Loucy (cell line): Measurements from ENCODE around the gene CDC42BPA.

Experiments
- H2AFZ ChIP-seq: fragments of 200-600 bp; sonication (generic); 2 replicates; pipeline ENCODE4 v1.6.0; 2016; ENCODE audit warnings: antibody characterized with exemption, mild to moderate bottlenecking, low read length, moderate library complexity
- H3F3A ChIP-seq: fragments of 200-600 bp; 2 replicates; pipeline ENCODE4 v1.6.0; 2016; ENCODE audit warnings: antibody characterized with exemption, low read depth, mild to moderate bottlenecking
- H3K27me3 ChIP-seq: fragments of 200-600 bp; sonication (generic); 2 replicates; pipeline ENCODE4 v1.6.1; 2014; ENCODE audit warnings: low read length, mild to moderate bottlenecking; ENCODE audit not compliant: insufficient read depth, poor library complexity, severe bottlenecking
- H3K36me3 ChIP-seq: fragments of 200-600 bp; sonication (generic); 2 replicates; pipeline ENCODE4 v1.6.1; 2016; ENCODE audit warnings: low read length; ENCODE audit not compliant: insufficient read depth
- H3K4me1 ChIP-seq: fragments of 200-600 bp; sonication (generic); 2 replicates; pipeline ENCODE4 v1.5.1; 2014; ENCODE audit warnings: low read length, mild to moderate bottlenecking; ENCODE audit not compliant: insufficient read depth, poor library complexity, severe bottlenecking
- H3K4me2 ChIP-seq: fragments of 200-600 bp; sonication (generic); 2 replicates; pipeline ENCODE4 v1.6.0; 2014; ENCODE audit warnings: antibody characterized with exemption, low read length, low read depth, mild to moderate bottlenecking; ENCODE audit not compliant: poor library complexity, severe bottlenecking
- H3K4me3 ChIP-seq: fragments of 200-600 bp; sonication (generic); 2 replicates; pipeline ENCODE4 v1.5.1; 2014; ENCODE audit warnings: low read length, mild to moderate bottlenecking, mixed read lengths; ENCODE audit not compliant: poor library complexity, severe bottlenecking
- H3K79me2 ChIP-seq: fragments of 200-600 bp; sonication (generic); 2 replicates; pipeline ENCODE4 v1.6.1; 2014; ENCODE audit warnings: low read length; ENCODE audit not compliant: insufficient read depth
- H3K9ac ChIP-seq: fragments of 200-600 bp; sonication (generic); 2 replicates; pipeline ENCODE4 v1.6.0; 2014; ENCODE audit warnings: mild to moderate bottlenecking, low read depth, low read length, moderate library complexity; ENCODE audit not compliant: poor library complexity, severe bottlenecking
- H3K9me2 ChIP-seq: fragments of 200-600 bp; sonication (generic); replicated peaks from 2 replicates; pipeline ENCODE4 v1.6.1; 2016; ENCODE audit warnings: low read depth, low read length, mixed read lengths
- H3K9me3 ChIP-seq: fragments of 200-600 bp; sonication (generic); 2 replicates; pipeline ENCODE4 v1.6.1; 2014; ENCODE audit warnings: mild to moderate bottlenecking, antibody characterized with exemption, low read length, low read depth; ENCODE audit not compliant: insufficient read depth
- H4K20me1 ChIP-seq: fragments of 200-600 bp; sonication (generic); 2 replicates; pipeline ENCODE4 v1.6.0; 2014; ENCODE audit warnings: antibody characterized with exemption, low read length, mild to moderate bottlenecking; ENCODE audit not compliant: insufficient read depth, poor library complexity, severe bottlenecking
- CTCF ChIP-seq: fragments of 200-600 bp; sonication (generic); conservative IDR thresholded peaks from 2 replicates; pipeline ENCODE4 v1.5.1; 2014; ENCODE audit warnings: mild to moderate bottlenecking, antibody characterized with exemption, low read length
- EZH2phosphoT487 ChIP-seq: fragments of 200-600 bp; IDR thresholded peaks from 2 replicates; pipeline ENCODE4 v1.6.1; 2018; ENCODE audit warnings: antibody characterized with exemption, mild to moderate bottlenecking, moderate library complexity, borderline replicate concordance

Gene CDC42BPA

DNA sequence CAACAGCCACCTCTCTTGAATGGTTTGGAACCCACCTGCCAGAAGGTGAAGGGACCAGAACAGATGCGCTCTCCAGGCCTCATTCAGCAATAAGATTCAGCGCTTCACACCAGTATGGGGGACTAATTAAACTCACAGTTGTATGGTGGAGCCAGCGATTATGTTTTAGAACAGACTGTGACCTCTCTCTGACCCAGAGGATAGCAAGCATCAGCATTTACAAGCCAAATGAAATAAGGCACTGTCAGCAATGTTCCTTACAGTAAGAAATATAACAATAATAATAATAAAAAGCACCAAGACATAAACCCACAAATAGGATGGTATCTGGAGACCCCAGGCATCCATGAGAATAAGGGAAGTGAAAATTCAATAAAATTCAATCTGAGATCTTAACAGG lies 6.9 kb upstream of the CDC42BPA start:
- Histone ChIP-seq H3K36me3 (no peaks in the 10 kb centered on the region), H3K4me2 (no peak overlapping the region), H2AFZ (no peak overlapping the region), H3K9ac (no peak overlapping the region), H3K27me3 (no peaks in the 10 kb centered on the region), H3K4me3 (no peak overlapping the region), H3K9me3 (no peaks in the 10 kb centered on the region), H3F3A (no peaks in the 10 kb centered on the region), H3K79me2 (no peaks in the 10 kb centered on the region), H4K20me1 (no peaks in the 10 kb centered on the region), H3K4me1 (no peaks in the 10 kb centered on the region), H3K9me2 (no peaks in the 10 kb centered on the region)
- TF ChIP-seq CTCF (no peak), EZH2phosphoT487 (no peak)

DNA sequence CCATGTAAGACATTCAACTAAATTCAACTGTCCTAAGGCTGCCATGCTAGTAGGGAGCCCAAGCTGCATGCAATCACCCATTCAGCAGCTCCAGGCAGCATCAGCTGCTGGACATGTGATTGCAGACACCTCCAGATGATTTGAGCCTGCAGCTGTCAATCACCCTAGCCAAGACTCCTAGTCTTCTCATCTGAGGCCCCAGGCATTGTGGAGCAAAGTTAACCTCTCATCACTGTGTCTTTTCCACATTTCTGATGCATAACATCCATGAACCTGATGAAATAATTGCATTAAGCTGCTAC lies 5.6 kb upstream of the CDC42BPA start:
- no peaks in the 10 kb centered on the region for H4K20me1 ChIP-seq
- no peaks in the 10 kb centered on the region for H3K79me2 ChIP-seq
- H3K4me1 ChIP-seq, result no peaks in the 10 kb centered on the region
- TF ChIP-seq EZH2phosphoT487 (no peak), CTCF (no peak)
- no peaks in the 10 kb centered on the region for H3K27me3 ChIP-seq
- no peak overlapping the region for H3K9ac ChIP-seq
- H3K4me3 ChIP-seq, result no peak overlapping the region
- no peak overlapping the region for H3K4me2 ChIP-seq
- no peaks in the 10 kb centered on the region for H3F3A ChIP-seq
- no peaks in the 10 kb centered on the region for H3K9me3 ChIP-seq
- H3K36me3 ChIP-seq, result no peaks in the 10 kb centered on the region
- H2AFZ ChIP-seq, result no peak overlapping the region
- no peaks in the 10 kb centered on the region for H3K9me2 ChIP-seq

DNA sequence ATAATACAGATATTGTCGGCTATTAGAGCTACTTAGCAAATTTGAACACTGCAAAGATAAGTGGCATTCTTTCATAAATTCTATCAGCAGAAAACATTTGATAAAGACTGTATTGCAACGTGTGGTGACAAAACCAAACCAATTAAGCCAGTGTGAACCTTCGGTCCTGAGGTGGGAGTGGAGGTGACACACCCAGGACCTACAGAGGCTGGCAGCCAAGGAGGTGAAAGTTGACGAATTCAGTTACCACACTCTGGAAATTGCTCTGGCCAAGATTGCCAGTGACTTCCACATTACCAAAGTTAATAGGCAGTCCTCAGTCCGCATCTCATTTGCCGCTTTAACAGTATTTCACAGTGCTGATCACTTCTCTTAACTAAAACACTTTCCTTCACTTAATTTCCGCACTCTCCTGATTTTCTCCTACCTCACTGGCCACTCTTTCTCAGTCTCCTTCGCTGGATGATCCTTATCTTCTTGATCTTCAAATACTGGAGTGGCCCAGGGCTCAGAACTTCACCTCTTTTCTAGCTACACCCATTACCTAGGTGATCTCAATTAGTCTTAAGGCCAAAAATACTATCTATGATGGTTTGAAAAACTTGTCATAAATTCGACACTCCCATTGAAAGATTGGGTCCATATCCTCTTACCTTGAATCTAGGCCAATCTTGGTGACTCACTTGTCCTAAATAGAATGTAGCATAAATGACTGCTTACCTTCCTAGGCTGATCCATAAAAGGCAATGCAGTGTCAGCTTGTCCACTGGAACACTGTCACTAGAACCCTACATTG lies 5.1 kb upstream of the CDC42BPA start:
- Histone ChIP-seq H3K4me1 (no peaks in the 10 kb centered on the region), H3K4me3 (no peak overlapping the region), H3K9me3 (no peaks in the 10 kb centered on the region), H2AFZ (no peak overlapping the region), H3K9me2 (no peaks in the 10 kb centered on the region), H3K79me2 (no peaks in the 10 kb centered on the region), H3F3A (no peaks in the 10 kb centered on the region), H3K27me3 (no peaks in the 10 kb centered on the region), H3K36me3 (no peaks in the 10 kb centered on the region), H3K9ac (no peak overlapping the region), H4K20me1 (no peaks in the 10 kb centered on the region), H3K4me2 (no peak overlapping the region)
- no peak for TF ChIP-seq EZH2phosphoT487
- TF ChIP-seq CTCF, result no peak
